Retina (tissue), 1 donor: ENCODE results near the gene MAP2K4.
A peak's percentile ranks its signal among the peaks of the same experiment; 100 is the strongest.
"Not testable (repeated sequence)": the region's sequence is repeated elsewhere in the genome, so short reads cannot be mapped to it uniquely, and the experiment has no call there.

Experiments
- DNase-seq: peaks from one replicate; pipeline ENCODE4 v3.0.0-alpha.2; 2016

The MAP2K4 gene

GRCh38 chr17:12020642-12021622 lies at the start of gene MAP2K4:
MAP2K4 (plus strand) TSS chr17:12020877; CDS start chr17:12020887, 10 bp downstream.
- DNase-seq, result peak; percentile 91

DNA sequence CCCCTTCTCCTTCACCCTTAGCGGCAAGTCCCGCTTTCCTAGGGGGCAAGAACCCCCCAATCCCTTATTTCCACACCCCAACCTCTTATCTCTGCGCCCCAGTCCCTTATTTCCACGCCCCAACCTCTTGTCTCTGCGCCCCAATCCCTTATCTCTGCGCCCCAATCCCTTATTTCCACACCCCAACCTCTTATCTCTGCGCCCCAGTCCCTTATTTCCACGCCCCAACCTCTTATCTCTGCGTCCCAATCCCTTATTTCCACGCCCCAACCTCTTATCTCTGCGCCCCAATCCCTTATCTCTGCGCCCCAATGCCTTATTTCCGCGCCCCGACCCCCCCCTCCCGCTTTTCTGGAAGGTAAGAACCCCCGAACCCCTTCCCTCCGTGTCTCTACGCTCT lies 47.9 kb upstream of the MAP2K4 start:
- DNase-seq, result not testable (repeated sequence)

DNA sequence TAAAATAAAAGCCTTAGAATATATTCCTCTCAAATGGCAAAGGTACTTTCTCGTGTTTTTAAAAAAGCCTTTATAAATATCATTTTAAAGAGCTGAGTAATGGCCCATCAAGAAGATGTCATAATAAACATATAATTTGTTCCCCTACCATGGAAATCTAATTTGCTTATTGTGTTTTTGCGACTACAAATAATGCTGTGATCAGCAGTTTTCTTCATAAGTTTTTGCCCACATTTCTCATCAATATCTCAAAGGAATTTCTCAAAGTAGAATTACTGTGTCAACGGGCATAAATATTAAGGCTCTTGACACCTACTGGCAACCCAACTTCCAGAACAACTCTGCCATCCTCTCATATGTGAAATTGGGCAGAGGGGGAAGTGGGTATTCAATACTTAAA lies 40.9 kb upstream of the MAP2K4 start:
- no peak for DNase-seq

- no peak for DNase-seq
Observed at GRCh38 chr17:11980813-11981212, 39.9 kb upstream of the MAP2K4 start.

GRCh38 chr17:11981862-11982261 lies 38.8 kb upstream of the MAP2K4 start:
- no peak for DNase-seq

GRCh38 chr17:11986179-11986941 lies 34.3 kb upstream of the MAP2K4 start:
- DNase-seq, result no peak

- peak; percentile 43 for DNase-seq
Observed at GRCh38 chr17:11986942-11987329, 33.7 kb upstream of the MAP2K4 start.

DNA sequence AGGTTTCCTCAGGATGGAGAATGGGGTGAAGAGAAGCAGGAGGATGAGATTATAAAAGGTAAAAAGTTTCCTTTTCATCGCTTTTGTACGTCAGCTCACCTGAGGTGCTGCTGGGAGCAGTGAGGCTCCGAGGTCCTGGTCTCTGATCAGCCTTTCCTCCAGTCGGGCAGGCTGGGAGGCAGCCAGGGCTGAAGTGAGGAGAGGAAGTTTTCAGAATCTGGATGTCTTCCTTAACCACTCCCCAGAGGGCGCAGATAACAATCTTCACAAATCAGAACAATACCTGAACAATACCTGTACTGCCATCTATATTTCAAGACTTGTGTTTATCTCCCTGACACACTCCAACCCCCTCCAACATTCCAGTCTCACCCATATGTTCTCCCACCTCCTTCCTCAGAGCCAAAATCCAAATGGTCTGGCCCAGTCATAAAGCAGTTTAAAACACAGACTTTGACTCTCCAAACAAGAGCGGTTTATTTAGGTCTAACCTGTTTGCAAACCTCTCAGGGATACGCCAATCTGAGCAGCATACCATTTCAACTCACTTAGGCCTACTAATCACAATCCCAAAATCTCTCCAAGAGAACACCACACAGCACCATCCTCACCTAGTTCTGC lies 30.2 kb upstream of the MAP2K4 start:
- no peak for DNase-seq

- no peak for DNase-seq
Observed at GRCh38 chr17:11991461-11991860, 29.2 kb upstream of the MAP2K4 start.

DNA sequence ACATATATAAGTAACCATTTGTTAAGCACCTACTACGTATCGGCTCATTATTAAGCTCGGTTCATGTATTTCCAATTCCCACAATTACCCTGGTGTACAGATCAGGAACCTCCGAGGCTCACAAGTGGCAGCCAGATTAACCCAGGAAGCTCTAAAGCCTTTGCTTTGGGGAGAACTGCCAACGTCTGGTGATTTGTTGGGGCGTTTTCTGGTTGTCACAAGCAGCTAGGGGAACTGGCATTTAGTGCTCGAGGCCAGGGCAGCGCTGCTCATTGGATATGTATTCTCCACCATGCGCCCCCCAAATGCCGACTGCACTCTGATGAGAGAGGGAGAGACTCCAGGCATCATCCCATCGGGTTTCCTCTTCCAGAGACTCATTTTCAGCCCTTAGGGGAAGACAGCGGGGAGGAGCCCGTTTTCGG lies 23.9 kb upstream of the MAP2K4 start:
- no peak for DNase-seq

DNA sequence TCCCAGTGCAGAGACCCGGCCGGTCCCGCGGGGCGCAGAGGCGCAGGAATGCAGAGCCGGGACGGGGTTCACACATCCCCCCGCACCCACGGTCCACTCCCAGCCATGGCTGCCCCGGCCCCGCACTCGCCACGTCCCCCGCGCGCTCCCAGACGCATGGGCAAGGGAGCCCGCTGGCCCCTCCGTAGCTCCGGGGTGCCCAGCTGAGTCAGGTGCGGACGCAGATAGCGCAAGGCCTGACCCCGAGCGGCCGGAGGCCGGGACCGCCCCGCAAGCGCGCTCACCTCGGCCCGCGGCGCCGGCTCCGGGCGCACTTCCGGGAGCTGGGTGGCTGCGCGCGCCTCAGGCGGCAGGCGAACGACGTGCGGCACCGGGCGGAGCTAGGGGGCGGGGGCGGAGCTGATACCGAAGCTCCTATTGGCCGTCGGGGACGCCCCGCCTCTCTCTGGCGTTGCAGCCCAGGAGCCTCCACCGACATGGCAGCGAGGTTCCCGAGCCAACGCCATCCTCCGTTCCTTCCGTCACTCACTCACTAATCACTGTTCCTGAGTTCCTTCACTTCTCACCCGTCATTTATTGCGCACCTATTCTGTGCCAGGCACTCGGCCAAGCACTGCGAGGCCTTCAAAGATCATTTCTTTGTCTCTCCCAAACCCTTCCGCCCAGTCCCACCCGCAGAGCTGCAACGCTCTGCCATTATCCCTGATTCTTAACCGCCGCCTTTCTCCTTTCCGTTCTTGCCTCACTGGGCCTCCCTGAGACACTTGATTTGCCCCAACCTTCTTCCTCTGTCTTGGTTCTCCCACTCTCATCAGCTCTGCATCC lies 23.3 kb upstream of the MAP2K4 start, which contains the start of gene ZNF18:
ZNF18 (minus strand) TSS at position 329 of the 825 bp plus-strand sequence. CDS start 4,646 bp downstream, outside the sequence.
- DNase-seq, result peak; percentile 95

GRCh38 chr17:11997972-11998233 lies 22.8 kb upstream of the MAP2K4 start:
- no peak for DNase-seq

DNA sequence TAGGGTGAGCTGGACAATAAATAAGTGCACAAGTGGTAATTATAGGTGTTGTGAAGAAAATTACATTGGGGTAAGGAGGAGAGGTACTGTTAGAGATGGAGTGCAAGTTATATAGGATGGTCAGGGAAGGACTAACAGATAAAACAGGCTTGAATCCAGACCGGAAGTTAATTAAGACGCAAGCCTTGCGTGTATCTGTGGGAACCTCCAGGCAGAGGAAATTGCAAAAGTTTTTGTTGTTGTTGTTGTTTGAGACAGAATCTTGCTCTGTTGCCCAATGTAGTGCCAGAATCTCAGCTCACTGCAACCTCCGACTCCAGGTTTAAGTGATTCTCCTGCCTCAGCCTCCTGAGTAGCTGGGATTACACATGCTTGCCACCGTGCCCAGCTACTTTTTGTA lies 21.0 kb upstream of the MAP2K4 start:
- no peak for DNase-seq

- DNase-seq, result peak; percentile 23
Observed at GRCh38 chr17:12007466-12007865, 13.2 kb upstream of the MAP2K4 start.

DNA sequence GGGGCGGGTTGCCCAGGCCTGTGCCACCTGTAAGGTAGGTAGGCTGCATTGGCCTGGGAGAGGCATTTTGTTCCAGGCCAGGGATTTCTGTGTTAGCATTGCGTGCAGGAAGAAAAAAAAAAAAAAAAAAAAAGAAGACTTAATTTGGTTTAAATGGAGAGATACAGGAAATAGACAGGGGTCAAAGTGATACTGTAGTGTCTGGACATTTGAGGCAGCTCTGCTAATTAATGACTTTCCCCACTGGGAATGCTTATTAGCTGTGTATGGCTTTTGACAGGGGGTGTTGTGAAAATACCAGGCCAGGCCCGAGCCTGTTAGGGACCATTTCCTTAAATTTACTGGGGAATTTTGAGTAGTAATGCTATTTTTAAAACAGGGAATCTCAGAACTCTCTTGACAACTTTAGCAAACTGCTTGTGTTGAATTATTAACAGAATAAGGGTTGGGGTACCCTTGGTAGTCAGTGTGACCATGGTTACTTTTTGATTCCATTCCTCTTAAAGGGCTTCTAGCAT lies 1.0 kb downstream of the MAP2K4 start:
- DNase-seq, result peak; percentile 48

GRCh38 chr17:12022310-12022709 lies 1.6 kb downstream of the MAP2K4 start:
- no peak for DNase-seq

GRCh38 chr17:12024327-12024726 lies 3.6 kb downstream of the MAP2K4 start:
- no peak for DNase-seq

- DNase-seq, result no peak
Observed at GRCh38 chr17:12027658-12028057, 7.0 kb downstream of the MAP2K4 start.

GRCh38 chr17:12028611-12029010 lies 7.9 kb downstream of the MAP2K4 start:
- no peak for DNase-seq

DNA sequence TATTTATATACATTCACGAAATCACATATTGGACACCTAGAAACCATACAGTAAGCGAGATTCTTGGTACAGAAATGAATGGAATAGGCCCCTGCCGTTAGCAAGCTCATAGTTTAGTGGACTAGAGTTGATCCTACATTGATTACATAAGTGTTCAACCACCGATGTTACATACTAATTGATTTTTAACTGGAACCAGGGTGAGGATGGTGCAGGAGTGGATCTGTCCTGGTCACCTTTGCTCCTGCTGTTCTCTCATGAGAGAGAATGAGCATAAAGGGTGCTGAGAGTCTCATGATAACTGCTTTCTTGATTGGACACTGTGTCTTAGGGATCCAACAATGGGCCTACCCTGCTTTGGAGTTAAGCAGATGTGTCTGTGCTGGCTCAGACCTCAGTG lies 13.9 kb downstream of the MAP2K4 start:
- no peak for DNase-seq

- no peak for DNase-seq
Observed at GRCh38 chr17:12035673-12036072, 15.0 kb downstream of the MAP2K4 start.

- DNase-seq, result no peak
Observed at GRCh38 chr17:12037970-12038369, 17.3 kb downstream of the MAP2K4 start.
